H1 (cell line): ENCODE measurements around the gene TUBGCP2. TPM values are rescaled to one million over a fixed set of nuclear protein-coding genes. Genes with fewer than 3 reads are reported as not detected.
A peak's percentile ranks its signal among the peaks of the same experiment; 100 is the strongest.

Source experiments
- CTCF ChIA-PET: fragments of 300-600 bp; sonication (Branson Sonifier 250); formaldehyde crosslinking; loops from one replicate; lab custom pipeline; 2021; ENCODE audit not compliant: partially characterized antibody; lab: Charles Lee
- POLR2A ChIA-PET: fragments of 300-600 bp; sonication (Branson Sonifier 250); formaldehyde crosslinking; loops from one replicate; lab custom pipeline; 2021; ENCODE audit warnings: inconsistent platforms; ENCODE audit not compliant: partially characterized antibody; lab: Charles Lee
- DNase-seq, 2 experiments: peaks; one replicate each; pipeline versions ENCODE4 v3.0.0 to v3.0.0-alpha.2; 2010 to 2022; ENCODE audit warnings: low spot score in 2 of 2, low read depth in 1 of 2, mixed read lengths in 1 of 2
- FAIRE-seq: peaks from 2 replicates; lab custom pipeline; 2011; peaks lifted over from hg19 to GRCh38; lab: Jason Lieb, UNC
- H2AFZ ChIP-seq: 2 replicates; pipeline ENCODE4 v1.8.1; 2012; ENCODE audit warnings: low read length, inconsistent platforms
- H2AK5ac ChIP-seq: 2 replicates; pipeline ENCODE4 v1.6.1; 2013; ENCODE audit warnings: low read depth, low read length
- H2BK120ac ChIP-seq: replicated peaks from 2 replicates; pipeline ENCODE3; 2013; ENCODE audit warnings: low read depth, low read length, inconsistent platforms
- H2BK12ac ChIP-seq: 2 replicates; pipeline ENCODE4 v1.6.1; 2013; ENCODE audit warnings: low read depth, low read length
- H2BK15ac ChIP-seq: 2 replicates; pipeline ENCODE4 v1.6.1; 2013; ENCODE audit warnings: low read length
- H2BK20ac ChIP-seq: 2 replicates; pipeline ENCODE4 v1.6.1; 2013; ENCODE audit warnings: low read length
- H2BK5ac ChIP-seq: 2 replicates; pipeline ENCODE4 v1.6.1; 2013; ENCODE audit warnings: low read depth, low read length
- H3K14ac ChIP-seq: 2 replicates; pipeline ENCODE4 v1.6.1; 2013; ENCODE audit warnings: inconsistent platforms; ENCODE audit not compliant: insufficient read length
- H3K18ac ChIP-seq: 2 replicates; pipeline ENCODE4 v1.6.1; 2013; ENCODE audit warnings: low read length; ENCODE audit errors: extremely low read depth
- H3K23ac ChIP-seq: 2 replicates; pipeline ENCODE4 v1.6.1; 2013; ENCODE audit warnings: inconsistent platforms; ENCODE audit not compliant: insufficient read length
- H3K23me2 ChIP-seq: 2 replicates; pipeline ENCODE4 v1.6.1; 2013; ENCODE audit warnings: low read depth, low read length
- H3K27ac ChIP-seq: 2 replicates; pipeline ENCODE4 v1.6.1; 2011; ENCODE audit warnings: low read depth, low read length, inconsistent platforms
- H3K27me3 ChIP-seq, 4 experiments: replicated peaks in 1 of 4; 1 replicate in 1 of 4; 2 replicates in 3 of 4; pipeline versions ENCODE4 v1.6.1 to v1.8.1; 2011 to 2013; ENCODE audit warnings: low read length in 3 of 4, mild to moderate bottlenecking in 3 of 4, inconsistent platforms in 2 of 4, mixed read lengths in 2 of 4, moderate library complexity in 1 of 4; ENCODE audit not compliant: control insufficient read depth in 3 of 4, insufficient read depth in 3 of 4; ENCODE audit errors: extremely low read depth in 1 of 4
- H3K36me3 ChIP-seq, 4 experiments: 2 replicates each; pipeline versions ENCODE4 v1.6.1 to v1.8.1; 2011 to 2013; ENCODE audit warnings: mild to moderate bottlenecking in 4 of 4, low read length in 3 of 4, moderate library complexity in 2 of 4, control low read depth in 1 of 4, inconsistent platforms in 1 of 4; ENCODE audit not compliant: insufficient read depth in 4 of 4, control insufficient read depth in 2 of 4
- H3K4ac ChIP-seq: replicated peaks from 2 replicates; pipeline ENCODE3; 2013; ENCODE audit warnings: low read length, low read depth, mixed read lengths, inconsistent platforms; ENCODE audit not compliant: insufficient read length
- H3K4me1 ChIP-seq, 4 experiments: replicated peaks in 1 of 4; 1 replicate in 1 of 4; 2 replicates in 3 of 4; pipeline versions ENCODE4 v1.6.1 to v1.8.1; 2011 to 2013; ENCODE audit warnings: low read length in 3 of 4, inconsistent platforms in 2 of 4, mixed read lengths in 1 of 4; ENCODE audit not compliant: insufficient read depth in 4 of 4, control insufficient read depth in 3 of 4
- H3K4me2 ChIP-seq, 2 experiments: 2 replicates each; pipeline versions ENCODE4 v1.6.1 to v1.8.1; 2011 to 2013; ENCODE audit warnings: low read depth in 2 of 2, low read length in 2 of 2, control low read depth in 1 of 2, inconsistent platforms in 1 of 2, mild to moderate bottlenecking in 1 of 2; ENCODE audit not compliant: insufficient read depth in 1 of 2
- H3K4me3 ChIP-seq, 4 experiments: fragments of 200-600, 300-600 bp in 1 of 4; sonication (generic), shearing (Covaris generic), sonication (Bioruptor Twin) in 1 of 4; 2 replicates each; pipeline versions ENCODE4 v1.5.1 to v1.8.1; 2011 to 2016; ENCODE audit warnings: low read length in 4 of 4, low read depth in 3 of 4, control low read depth in 2 of 4, inconsistent platforms in 2 of 4, mild to moderate bottlenecking in 2 of 4, mixed read lengths in 1 of 4, moderate library complexity in 1 of 4; ENCODE audit not compliant: insufficient read depth in 2 of 4; ENCODE audit errors: extremely low read depth in 1 of 4
- H3K56ac ChIP-seq: replicated peaks from 2 replicates; pipeline ENCODE3; 2013; ENCODE audit warnings: low read depth, mild to moderate bottlenecking, mixed read lengths, low read length, inconsistent platforms; ENCODE audit not compliant: insufficient read length
- H3K79me1 ChIP-seq: 2 replicates; pipeline ENCODE4 v1.6.1; 2013; ENCODE audit warnings: low read depth, low read length, control low read depth
- H3K79me2 ChIP-seq, 2 experiments: 2 replicates each; pipeline versions ENCODE4 v1.6.1 to v1.8.1; 2012 to 2013; ENCODE audit warnings: low read length in 2 of 2, mild to moderate bottlenecking in 2 of 2, inconsistent platforms in 1 of 2; ENCODE audit not compliant: insufficient read depth in 2 of 2, control insufficient read depth in 1 of 2
- H3K9ac ChIP-seq, 4 experiments: replicated peaks in 1 of 4; 1 replicate in 1 of 4; 2 replicates in 3 of 4; pipeline versions ENCODE4 v1.6.1 to v1.8.1; 2011 to 2013; ENCODE audit warnings: low read depth in 3 of 4, low read length in 3 of 4, control low read depth in 2 of 4, mild to moderate bottlenecking in 2 of 4, moderate library complexity in 2 of 4, inconsistent platforms in 1 of 4; ENCODE audit errors: extremely low read depth in 1 of 4
- H3K9me3 ChIP-seq, 2 experiments: 2 replicates each; pipeline versions ENCODE4 v1.6.1 to v1.8.1; 2012 to 2013; ENCODE audit warnings: mild to moderate bottlenecking in 2 of 2, moderate library complexity in 2 of 2, control low read depth in 1 of 2, inconsistent platforms in 1 of 2, low read depth in 1 of 2, low read length in 1 of 2, mixed read lengths in 1 of 2; ENCODE audit not compliant: insufficient read depth in 2 of 2
- H4K20me1 ChIP-seq, 2 experiments: replicated peaks in 1 of 2; 2 replicates each; pipeline versions ENCODE3 to v1.8.1; 2011 to 2013; ENCODE audit warnings: inconsistent platforms in 2 of 2, low read length in 2 of 2, mild to moderate bottlenecking in 1 of 2; ENCODE audit not compliant: insufficient read depth in 2 of 2, control insufficient read depth in 1 of 2
- H4K5ac ChIP-seq: 2 replicates; pipeline ENCODE4 v1.6.1; 2013; ENCODE audit warnings: low read length, low read depth, mixed read lengths, inconsistent platforms; ENCODE audit not compliant: insufficient read length
- H4K8ac ChIP-seq: 2 replicates; pipeline ENCODE4 v1.8.0; 2013; ENCODE audit warnings: mild to moderate bottlenecking, moderate library complexity, low read length, inconsistent platforms; ENCODE audit not compliant: insufficient read depth; ENCODE audit errors: extremely low read depth
- H4K91ac ChIP-seq: replicated peaks from 2 replicates; pipeline ENCODE3; 2013; ENCODE audit warnings: low read length, mixed read lengths, inconsistent platforms; ENCODE audit not compliant: insufficient read length
- BACH1 ChIP-seq: IDR thresholded peaks from 2 replicates; pipeline ENCODE4 v1.6.1; 2012; ENCODE audit warnings: low read length, improper control_type of control experiment
- BCL11A ChIP-seq, 2 experiments: IDR thresholded peaks; one replicate each; pipeline ENCODE4 v1.6.1; 2011; ENCODE audit warnings: low read depth in 2 of 2, low read length in 2 of 2, mild to moderate bottlenecking in 2 of 2
- CBX5 ChIP-seq: fragments of 300-800, 300-1000 bp; sonication (generic); IDR thresholded peaks from 2 replicates; pipeline ENCODE4 v1.7.1; 2016; ENCODE audit warnings: antibody characterized with exemption, low read length, low read depth
- CHD2 ChIP-seq: IDR thresholded peaks from 2 replicates; pipeline ENCODE4 v1.6.1; 2012; ENCODE audit warnings: low read length, improper control_type of control experiment
- CTBP2 ChIP-seq: IDR thresholded peaks from 2 replicates; pipeline ENCODE4 v1.7.0; 2011; ENCODE audit warnings: borderline replicate concordance, mild to moderate bottlenecking, moderate library complexity, mixed read lengths, low read length; ENCODE audit not compliant: insufficient read depth, insufficient read length
- KDM1A ChIP-seq: fragments of 200-600, 300-600 bp; sonication (generic); IDR thresholded peaks from 2 replicates; pipeline ENCODE4 v1.7.1; 2016; ENCODE audit warnings: mild to moderate bottlenecking, low read length, borderline replicate concordance
- NANOG ChIP-seq: IDR thresholded peaks from 2 replicates; pipeline ENCODE4 v1.6.1; 2011; ENCODE audit warnings: low read length, low read depth, mild to moderate bottlenecking, inconsistent platforms; ENCODE audit not compliant: insufficient read depth, poor library complexity, severe bottlenecking
- POLR2A ChIP-seq, 2 experiments: IDR thresholded peaks; 1 replicate in 1 of 2; 2 replicates in 1 of 2; pipeline ENCODE4 v1.6.1; 2011; ENCODE audit warnings: low read depth in 2 of 2, low read length in 2 of 2, mild to moderate bottlenecking in 2 of 2; ENCODE audit errors: control extremely low read depth in 1 of 2
- RNF2 ChIP-seq: fragments of 200-900, 300-1000 bp; sonication (generic); IDR thresholded peaks from 2 replicates; pipeline ENCODE4 v1.7.1; 2016; ENCODE audit warnings: borderline replicate concordance, low read depth, mild to moderate bottlenecking, antibody characterized with exemption, low read length; ENCODE audit not compliant: poor library complexity, severe bottlenecking; ENCODE audit errors: missing control alignments
- SRF ChIP-seq: IDR thresholded peaks from 2 replicates; pipeline ENCODE4 v1.6.1; 2011; ENCODE audit warnings: mild to moderate bottlenecking, low read depth, low read length, moderate library complexity
- TAF7 ChIP-seq: optimal IDR thresholded peaks from 2 replicates; pipeline ENCODE3; 2011; ENCODE audit warnings: low read depth, mild to moderate bottlenecking, inconsistent platforms, low read length, moderate library complexity, borderline replicate concordance
- TBP ChIP-seq: IDR thresholded peaks from 2 replicates; pipeline ENCODE4 v1.6.1; 2011; ENCODE audit warnings: low read depth, low read length, improper control_type of control experiment
- WGBS, 2 experiments: shearing (Covaris generic) in 1 of 2; methylation state at CpG; one replicate each; pipeline versions ENCODE4 v1.1.6 to v1.1.7; 2013 to 2015; ENCODE audit warnings: low lambda C conversion rate in 2 of 2, mixed read lengths in 2 of 2, inconsistent platforms in 1 of 2, low coverage in 1 of 2, missing lambda C conversion rate in 1 of 2; ENCODE audit not compliant: insufficient replicate concordance in 2 of 2, insufficient coverage in 1 of 2, insufficient read length in 1 of 2; ENCODE audit errors: extremely low coverage in 1 of 2, missing lambda C conversion rate in 1 of 2; 5-methylcytosine and 5-hydroxymethylcytosine counted together
- polyA plus RNA-seq, 7 experiments: library from polyadenylated mRNA; depleted of rRNA in 3 of 7; stranded (reverse) in 5 of 7; unstranded in 2 of 7; fragments of >200 nt in 5 of 7; fragments of 200-250 nt in 2 of 7; gene quantifications; 1 replicate in 5 of 7; 2 replicates in 1 of 7; 4 replicates in 1 of 7; pipeline versions ENCODE4 v1.2.1 to v1.2.3, GENCODE V29; 2011 to 2013; ENCODE audit warnings: missing spikeins in 2 of 7, mixed read lengths in 2 of 7
- total RNA-seq: library from RNA; stranded (reverse); fragmentation: NEBNext Ultra II Directional; extraction: Animal tissue kit (Norgen Biotek cat#: 25700); gene quantifications from 2 replicates; pipeline ENCODE4 v1.2.1, GENCODE V29; 2021

TUBGCP2 gene
- total and polyA plus RNA-seq, 2 of the 8 experiments (the other 6 are each of a cell fraction or from before 2014, with no cell fraction given) = 34.9 to 51.9 TPM

- Histone ChIP-seq H4K8ac (no peak overlapping the region; the same call in 1 of the 2 replicates), H3K27ac (no peak overlapping the region), H3K9ac (no peak overlapping the region), H2BK20ac (no peak overlapping the region), H3K27me3 (no peaks in the 10 kb centered on the region; a peak in 1 of 7 replicates), H4K91ac (no peak overlapping the region), H3K56ac (no peak overlapping the region), H3K79me1 (no peaks in the 10 kb centered on the region), H2BK5ac (no peak overlapping the region), H2BK12ac (0 out of 2 replicates have a peak overlapping the region, but pooled peaks have one; percentile 35), H3K9me3 (no peaks in the 10 kb centered on the region), H3K4ac (peak overlapping the region; percentile 78), H2BK15ac (no peak overlapping the region), H3K4me2 (no peak overlapping the region), H4K5ac (no peak overlapping the region), H3K36me3 (no peaks in the 10 kb centered on the region), H3K23ac (no peak overlapping the region), H2AFZ (no peak overlapping the region), H3K23me2 (0 out of 2 replicates have a peak, but pooled peaks cover 1% of the 10 kb centered on the region), H3K18ac (no peak overlapping the region), H3K4me1 (peaks cover 0 to 13% (median 6%) of the 10 kb centered on the region in 4 experiments; a peak in 5 of 7 replicates), H4K20me1 (peaks cover 0 to 4% of the 10 kb centered on the region in 2 experiments), H3K14ac (no peak overlapping the region), H2AK5ac (no peak overlapping the region), H2BK120ac (no peak overlapping the region), H3K4me3 (no peak overlapping the region), H3K79me2 (no peaks in the 10 kb centered on the region)
- POLR2A ChIA-PET = interaction anchor here (1.2 to 1.5 kb wide), 2 partner anchors 9 to 24 kb away, joined by 3 to 4 read pairs; no protein-coding TSS in a partner anchor
- CTCF ChIA-PET = interaction anchor here (0.9 to 1.3 kb wide), 3 partner anchors 15 to 59 kb away, joined by 3 to 4 read pairs (median 4); no protein-coding TSS in a partner anchor
- FAIRE-seq (no peak), DNase-seq (no peak)
- 91% methylated on average over 12 of the region's 13 CpGs; no CpG with 5 or more reads in 1 of the 2 experiments for WGBS, 2 experiments
- no peak for TF ChIP-seq BCL11A (IDR thresholded peaks at IDR 0.05; ENCODE audit: low read depth in 2 of 2, low read length in 2 of 2)
- no peak for TF ChIP-seq SRF
- TF ChIP-seq RNF2 = no peak
- no peak for TF ChIP-seq CTBP2
- no peak for TF ChIP-seq TBP
- TF ChIP-seq NANOG = no peak
- no peak for TF ChIP-seq BACH1
- no peak for TF ChIP-seq CBX5
- TF ChIP-seq CHD2 = no peak
- TF ChIP-seq KDM1A = no peak
- TF ChIP-seq POLR2A (IDR thresholded peaks at IDR 0.05; ENCODE audit: control extremely low read depth in 1 of 2, low read depth in 2 of 2, low read length in 2 of 2) = no peak
- no peak for TF ChIP-seq TAF7
Measured at GRCh38 chr10:133254421-133255120, 54.1 kb downstream of the TUBGCP2 start.
